Keratinocyte (primary cell): ENCODE results near the gene KIF16B. TPM values are rescaled to one million over a fixed set of nuclear protein-coding genes. Genes with fewer than 3 reads are reported as not detected.

Experiments used
- DNase-seq: peaks from one replicate; pipeline ENCODE4 v3.0.0-alpha.2; 2011; ENCODE audit warnings: low read depth, missing footprints, low spot score
- FAIRE-seq: peaks from 2 replicates; lab custom pipeline; 2011; peaks lifted over from hg19 to GRCh38; lab: Jason Lieb, UNC
- H2AFZ ChIP-seq: 2 replicates; pipeline ENCODE4 v1.6.0; 2012; ENCODE audit warnings: low read length, control low read depth, inconsistent platforms; ENCODE audit not compliant: control insufficient read depth
- H3K27ac ChIP-seq: 2 replicates; pipeline ENCODE4 v1.5.1; 2011; ENCODE audit warnings: low read length; ENCODE audit not compliant: control insufficient read depth, insufficient read depth
- H3K27me3 ChIP-seq: 3 replicates; pipeline ENCODE4 v1.6.0; 2011; ENCODE audit warnings: low read length; ENCODE audit not compliant: control insufficient read depth, insufficient read depth; ENCODE audit errors: extremely low read depth
- H3K36me3 ChIP-seq, 2 experiments: 2 replicates in 1 of 2; 3 replicates in 1 of 2; pipeline ENCODE4 v1.5.1; 2011; ENCODE audit warnings: low read length in 2 of 2, mild to moderate bottlenecking in 1 of 2; ENCODE audit not compliant: control insufficient read depth in 2 of 2, insufficient read depth in 2 of 2; ENCODE audit errors: extremely low read depth in 1 of 2
- H3K4me1 ChIP-seq: 3 replicates; pipeline ENCODE4 v1.5.1; 2011; ENCODE audit warnings: low read length; ENCODE audit not compliant: control insufficient read depth, insufficient read depth; ENCODE audit errors: extremely low read depth
- H3K4me2 ChIP-seq: 3 replicates; pipeline ENCODE4 v1.6.0; 2011; ENCODE audit warnings: low read depth, low read length; ENCODE audit not compliant: control insufficient read depth, insufficient read depth; ENCODE audit errors: extremely low read depth
- H3K4me3 ChIP-seq, 3 experiments: fragments of 200-600 bp in 1 of 3; sonication (generic) in 1 of 3; 2 replicates in 2 of 3; 3 replicates in 1 of 3; pipeline ENCODE4 v1.5.1; 2011 to 2016; ENCODE audit warnings: low read length in 3 of 3, mild to moderate bottlenecking in 3 of 3, control low read depth in 2 of 3, inconsistent platforms in 1 of 3, low read depth in 1 of 3, mixed read lengths in 1 of 3, mixed run types in 1 of 3, moderate library complexity in 1 of 3; ENCODE audit not compliant: control insufficient read depth in 2 of 3, insufficient read depth in 2 of 3; ENCODE audit errors: extremely low read depth in 1 of 3
- H3K79me2 ChIP-seq: 2 replicates; pipeline ENCODE4 v1.6.0; 2012; ENCODE audit warnings: low read length; ENCODE audit not compliant: control insufficient read depth, insufficient read depth
- H3K9ac ChIP-seq: 3 replicates; pipeline ENCODE4 v1.6.0; 2011; ENCODE audit warnings: low read length; ENCODE audit not compliant: control insufficient read depth, insufficient read depth; ENCODE audit errors: extremely low read depth
- H3K9me1 ChIP-seq: 3 replicates; pipeline ENCODE4 v1.6.0; 2011; ENCODE audit warnings: low read length; ENCODE audit not compliant: control insufficient read depth, insufficient read depth; ENCODE audit errors: extremely low read depth
- H3K9me3 ChIP-seq: 2 replicates; pipeline ENCODE4 v1.5.1; 2012; ENCODE audit warnings: low read depth, low read length; ENCODE audit not compliant: control insufficient read depth
- H4K20me1 ChIP-seq: 3 replicates; pipeline ENCODE4 v1.6.0; 2011; ENCODE audit warnings: low read length; ENCODE audit not compliant: control insufficient read depth, insufficient read depth; ENCODE audit errors: extremely low read depth
- EZH2 ChIP-seq: IDR thresholded peaks from one replicate; pipeline ENCODE4 v1.6.1; 2012; ENCODE audit warnings: inconsistent platforms, mild to moderate bottlenecking, low read length, moderate library complexity
- dilution Hi-C: fragments of 300-500 bp; cut with MboI; formaldehyde crosslinking; loops from one replicate; pipeline ENCODE4 v1.7.0; 2020; ENCODE audit warnings: low sequenced_read_pairs; ENCODE audit not compliant: extremely low pct_ligation_motif_present
- polyA plus RNA-seq, 5 experiments: library from polyadenylated mRNA; depleted of rRNA in 3 of 5; stranded (reverse) in 3 of 5; stranded (forward) in 1 of 5; unstranded in 1 of 5; fragments of >200 nt; gene quantifications; 1 replicate in 1 of 5; 2 replicates in 3 of 5; 3 replicates in 1 of 5; pipeline versions ENCODE4 v1.2.1 to v1.2.3, GENCODE V29; 2011 to 2012; ENCODE audit warnings: missing spikeins in 2 of 5, low read depth in 1 of 5, low replicate concordance in 1 of 5
- TF ChIP-seq, protein P1 (sequence below), 3 experiments: IDR thresholded peaks in 1 of 3; conservative IDR thresholded peaks in 1 of 3; optimal IDR thresholded peaks in 1 of 3; 2 replicates in 2 of 3; 3 replicates in 1 of 3; pipeline versions ENCODE3 to v1.5.1; 2011; ENCODE audit warnings: low read length in 3 of 3, mild to moderate bottlenecking in 3 of 3, moderate library complexity in 2 of 3, control low read depth in 1 of 3, inconsistent platforms in 1 of 3; ENCODE audit not compliant: insufficient read depth in 2 of 3; ENCODE audit errors: extremely low read depth in 1 of 3

KIF16B gene
- polyA plus RNA-seq, 1 donor (not counting 4 experiments of a cell fraction or from before 2014, with no cell fraction given) = 16.1 TPM

DNA sequence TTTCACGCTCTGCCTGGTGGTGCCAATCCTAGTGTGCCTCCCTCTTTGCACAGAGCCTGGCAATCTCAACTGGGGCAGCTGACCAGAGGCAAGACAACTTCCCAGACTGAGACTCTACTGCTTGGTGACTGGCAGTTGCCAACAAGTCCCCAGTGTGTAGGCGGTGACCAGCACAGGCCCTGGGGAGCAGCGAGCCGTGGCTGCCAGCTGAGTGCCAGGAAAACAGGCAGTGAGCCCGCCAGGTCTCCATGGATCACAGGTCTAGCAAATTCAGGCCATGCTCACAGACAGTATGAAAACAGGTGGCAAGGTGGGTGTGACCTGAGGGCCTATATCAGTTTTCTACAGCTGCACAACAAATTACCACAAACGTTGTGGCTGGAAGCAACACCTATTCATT, 289.9 kb downstream of the KIF16B start:
- no peak overlapping the region for H3K9ac ChIP-seq
- no peaks in the 10 kb centered on the region for H3K9me3 ChIP-seq
- H2AFZ ChIP-seq = no peak overlapping the region
- H3K27me3 ChIP-seq = no peaks in the 10 kb centered on the region
- no peak for FAIRE-seq
- H3K4me1 ChIP-seq = peaks cover 2% of the 10 kb centered on the region
- DNase-seq = no peak
- H3K79me2 ChIP-seq = no peaks in the 10 kb centered on the region
- no peaks in the 10 kb centered on the region for H3K9me1 ChIP-seq
- dilution Hi-C loops = no loop called here
- no peak for TF ChIP-seq EZH2
- TF ChIP-seq, protein P1, sequence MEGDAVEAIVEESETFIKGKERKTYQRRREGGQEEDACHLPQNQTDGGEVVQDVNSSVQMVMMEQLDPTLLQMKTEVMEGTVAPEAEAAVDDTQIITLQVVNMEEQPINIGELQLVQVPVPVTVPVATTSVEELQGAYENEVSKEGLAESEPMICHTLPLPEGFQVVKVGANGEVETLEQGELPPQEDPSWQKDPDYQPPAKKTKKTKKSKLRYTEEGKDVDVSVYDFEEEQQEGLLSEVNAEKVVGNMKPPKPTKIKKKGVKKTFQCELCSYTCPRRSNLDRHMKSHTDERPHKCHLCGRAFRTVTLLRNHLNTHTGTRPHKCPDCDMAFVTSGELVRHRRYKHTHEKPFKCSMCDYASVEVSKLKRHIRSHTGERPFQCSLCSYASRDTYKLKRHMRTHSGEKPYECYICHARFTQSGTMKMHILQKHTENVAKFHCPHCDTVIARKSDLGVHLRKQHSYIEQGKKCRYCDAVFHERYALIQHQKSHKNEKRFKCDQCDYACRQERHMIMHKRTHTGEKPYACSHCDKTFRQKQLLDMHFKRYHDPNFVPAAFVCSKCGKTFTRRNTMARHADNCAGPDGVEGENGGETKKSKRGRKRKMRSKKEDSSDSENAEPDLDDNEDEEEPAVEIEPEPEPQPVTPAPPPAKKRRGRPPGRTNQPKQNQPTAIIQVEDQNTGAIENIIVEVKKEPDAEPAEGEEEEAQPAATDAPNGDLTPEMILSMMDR (optimal IDR thresholded peaks at IDR 0.05 in 1 of 3, IDR thresholded peaks at IDR 0.05 in 1 of 3, conservative IDR thresholded peaks at IDR 0.05 in 1 of 3; ENCODE audit: extremely low read depth in 1 of 3, insufficient read depth in 2 of 3, low read length in 3 of 3) = no peak
- H3K36me3 ChIP-seq = peaks cover 2 to 4% of the 10 kb centered on the region in 2 experiments
- no peak overlapping the region for H3K4me3 ChIP-seq
- H3K27ac ChIP-seq = no peak overlapping the region
- H3K4me2 ChIP-seq = no peak overlapping the region
- H4K20me1 ChIP-seq = no peaks in the 10 kb centered on the region

GRCh38 chr20:16280219-16280618, 293.0 kb downstream of the KIF16B start:
- no peak overlapping the region for H3K4me3 ChIP-seq
- no peak for FAIRE-seq
- no peaks in the 10 kb centered on the region for H3K9me3 ChIP-seq
- H3K4me1 ChIP-seq = peaks cover 2% of the 10 kb centered on the region
- H4K20me1 ChIP-seq = no peaks in the 10 kb centered on the region
- H3K4me2 ChIP-seq = no peak overlapping the region
- dilution Hi-C loops = no loop called here
- TF ChIP-seq, protein P1 (optimal IDR thresholded peaks at IDR 0.05 in 1 of 3, IDR thresholded peaks at IDR 0.05 in 1 of 3, conservative IDR thresholded peaks at IDR 0.05 in 1 of 3; ENCODE audit: extremely low read depth in 1 of 3, insufficient read depth in 2 of 3, low read length in 3 of 3) = no peak
- no peak for TF ChIP-seq EZH2
- no peak for DNase-seq
- H3K9ac ChIP-seq = no peak overlapping the region
- H3K36me3 ChIP-seq = peaks cover 2 to 4% of the 10 kb centered on the region in 2 experiments
- H3K79me2 ChIP-seq = no peaks in the 10 kb centered on the region
- H3K27me3 ChIP-seq = no peaks in the 10 kb centered on the region
- H2AFZ ChIP-seq = no peak overlapping the region
- no peak overlapping the region for H3K27ac ChIP-seq
- H3K9me1 ChIP-seq = no peaks in the 10 kb centered on the region
